H9 (cell line): ENCODE measurements around the gene MYO7B. TPM values are rescaled to one million over a fixed set of nuclear protein-coding genes. Genes with fewer than 3 reads are reported as not detected.

Source experiments
- DNase-seq: peaks from one replicate; pipeline ENCODE4 v3.0.0-alpha.2; 2017
- H2AFZ ChIP-seq: one replicate; pipeline ENCODE4 v1.6.1; 2013; ENCODE audit warnings: mild to moderate bottlenecking, low read length, control low read depth, moderate library complexity
- H2AK5ac ChIP-seq: 2 replicates; pipeline ENCODE4 v1.6.1; 2013; ENCODE audit warnings: low read length, control low read depth, mixed read lengths; ENCODE audit not compliant: insufficient read length
- H2BK120ac ChIP-seq: one replicate; pipeline ENCODE4 v1.6.1; 2013; ENCODE audit warnings: low read depth, mild to moderate bottlenecking, low read length, control low read depth, inconsistent platforms; ENCODE audit not compliant: poor library complexity, severe bottlenecking
- H2BK12ac ChIP-seq: 2 replicates; pipeline ENCODE4 v1.6.1; 2013; ENCODE audit warnings: low read length, control low read depth, mixed read lengths, low read depth; ENCODE audit not compliant: insufficient read length
- H2BK15ac ChIP-seq: 2 replicates; pipeline ENCODE4 v1.6.1; 2013; ENCODE audit warnings: low read depth, low read length, control low read depth
- H2BK20ac ChIP-seq: one replicate; pipeline ENCODE4 v1.6.1; 2013; ENCODE audit warnings: low read depth, mild to moderate bottlenecking, low read length, control low read depth, inconsistent platforms; ENCODE audit not compliant: poor library complexity, severe bottlenecking
- H2BK5ac ChIP-seq: 2 replicates; pipeline ENCODE4 v1.6.1; 2013; ENCODE audit warnings: low read length, control low read depth, mixed read lengths; ENCODE audit not compliant: insufficient read length
- H3K14ac ChIP-seq: 2 replicates; pipeline ENCODE4 v1.6.1; 2013; ENCODE audit warnings: low read length, control low read depth; ENCODE audit not compliant: insufficient read depth
- H3K18ac ChIP-seq: 2 replicates; pipeline ENCODE4 v1.6.1; 2013; ENCODE audit warnings: low read depth, mild to moderate bottlenecking, mixed read lengths, low read length, control low read depth; ENCODE audit not compliant: insufficient read length
- H3K23ac ChIP-seq: 2 replicates; pipeline ENCODE4 v1.6.1; 2013; ENCODE audit warnings: low read length, control low read depth, mixed read lengths, low read depth; ENCODE audit not compliant: insufficient read length
- H3K23me2 ChIP-seq: 2 replicates; pipeline ENCODE4 v1.6.1; 2013; ENCODE audit warnings: low read depth, mild to moderate bottlenecking, mixed read lengths, low read length, control low read depth; ENCODE audit not compliant: insufficient read length, poor library complexity, severe bottlenecking
- H3K27ac ChIP-seq: 2 replicates; pipeline ENCODE4 v1.5.1; 2013; ENCODE audit warnings: low read length, control low read depth, mixed read lengths, low read depth; ENCODE audit not compliant: insufficient read length
- H3K27me3 ChIP-seq: 2 replicates; pipeline ENCODE4 v1.6.1; 2013; ENCODE audit warnings: low read length, control low read depth, inconsistent platforms; ENCODE audit not compliant: insufficient read depth
- H3K4ac ChIP-seq: 2 replicates; pipeline ENCODE4 v1.6.1; 2013; ENCODE audit warnings: low read depth, mild to moderate bottlenecking, control low read depth, inconsistent platforms, low read length, moderate library complexity
- H3K4me1 ChIP-seq: 2 replicates; pipeline ENCODE4 v1.6.1; 2013; ENCODE audit warnings: low read length, control low read depth, inconsistent platforms; ENCODE audit not compliant: insufficient read depth
- H3K4me2 ChIP-seq: 2 replicates; pipeline ENCODE4 v1.6.1; 2013; ENCODE audit warnings: low read length, control low read depth, mixed read lengths; ENCODE audit not compliant: insufficient read length, insufficient read depth
- H3K56ac ChIP-seq: 2 replicates; pipeline ENCODE4 v1.6.1; 2013; ENCODE audit warnings: low read depth, mild to moderate bottlenecking, mixed read lengths, low read length, control low read depth; ENCODE audit not compliant: insufficient read length
- H3K79me1 ChIP-seq: 2 replicates; pipeline ENCODE4 v1.6.1; 2013; ENCODE audit warnings: low read depth, mild to moderate bottlenecking, moderate library complexity, low read length, control low read depth, inconsistent platforms; ENCODE audit not compliant: insufficient read depth, poor library complexity, severe bottlenecking
- H3K79me2 ChIP-seq: 2 replicates; pipeline ENCODE4 v1.6.1; 2013; ENCODE audit warnings: low read length, control low read depth, inconsistent platforms; ENCODE audit not compliant: insufficient read depth
- H3K9ac ChIP-seq: 2 replicates; pipeline ENCODE4 v1.6.1; 2013; ENCODE audit warnings: low read length, control low read depth, mixed read lengths; ENCODE audit not compliant: insufficient read length; ENCODE audit errors: extremely low read depth
- H3K9me3 ChIP-seq: one replicate; pipeline ENCODE4 v1.6.1; 2013; ENCODE audit warnings: low read depth, low read length, inconsistent platforms; ENCODE audit not compliant: control insufficient read depth
- H3T11ph ChIP-seq: one replicate; pipeline ENCODE4 v1.6.1; 2013; ENCODE audit warnings: mild to moderate bottlenecking, low read length, control low read depth, inconsistent platforms
- H4K20me1 ChIP-seq: one replicate; pipeline ENCODE4 v1.6.1; 2013; ENCODE audit not compliant: control insufficient read depth, insufficient read length, insufficient read depth
- H4K5ac ChIP-seq: 2 replicates; pipeline ENCODE4 v1.6.1; 2013; ENCODE audit warnings: low read depth, mild to moderate bottlenecking, mixed read lengths, low read length, control low read depth; ENCODE audit not compliant: insufficient read length
- H4K8ac ChIP-seq: replicated peaks from 2 replicates; pipeline ENCODE4 v1.6.1; 2013; ENCODE audit warnings: low read length, control low read depth, mixed read lengths, low read depth; ENCODE audit not compliant: insufficient read length
- H4K91ac ChIP-seq: 2 replicates; pipeline ENCODE4 v1.6.1; 2013; ENCODE audit warnings: low read depth, mild to moderate bottlenecking, moderate library complexity, mixed read lengths, low read length, control low read depth; ENCODE audit not compliant: insufficient read length
- H3K27ac Mint-ChIP-seq, 3 experiments: 2 replicates in 2 of 3; 3 replicates in 1 of 3; pipeline ENCODE4 v1.8.0; 2020 to 2021; ENCODE audit warnings: mixed read lengths in 3 of 3, mild to moderate bottlenecking in 1 of 3, moderate library complexity in 1 of 3
- H3K27me3 Mint-ChIP-seq: 2 replicates; pipeline ENCODE4 v1.8.0; 2021; ENCODE audit warnings: low read depth, mild to moderate bottlenecking, moderate library complexity, mixed read lengths
- H3K36me3 Mint-ChIP-seq, 3 experiments: 2 replicates in 2 of 3; 3 replicates in 1 of 3; pipeline ENCODE4 v1.8.0; 2020 to 2021; ENCODE audit warnings: low read depth in 3 of 3, mixed read lengths in 3 of 3; ENCODE audit not compliant: insufficient read depth in 1 of 3
- H3K4me1 Mint-ChIP-seq, 2 experiments: 2 replicates each; pipeline ENCODE4 v1.8.0; 2020; ENCODE audit warnings: mixed read lengths in 2 of 2
- H3K4me3 Mint-ChIP-seq, 2 experiments: 2 replicates in 1 of 2; 3 replicates in 1 of 2; pipeline ENCODE4 v1.8.0; 2020 to 2021; ENCODE audit warnings: mild to moderate bottlenecking in 2 of 2, mixed read lengths in 2 of 2, moderate library complexity in 1 of 2
- H3K9me3 Mint-ChIP-seq, 2 experiments: 2 replicates in 1 of 2; 3 replicates in 1 of 2; pipeline ENCODE4 v1.8.0; 2020; ENCODE audit warnings: mild to moderate bottlenecking in 2 of 2, mixed read lengths in 2 of 2, moderate library complexity in 1 of 2
- WGBS: extraction: QIAGEN DNeasy Blood & Tissue Kit; methylation state at CpG from one replicate; pipeline ENCODE4 v1.1.7; 2013; ENCODE audit warnings: missing lambda C conversion rate, low lambda C conversion rate, mixed read lengths; ENCODE audit not compliant: insufficient read length; ENCODE audit errors: extremely low coverage; 5-methylcytosine and 5-hydroxymethylcytosine counted together
- total RNA-seq: library from RNA; stranded (reverse); gene quantifications from 2 replicates; pipeline ENCODE4 v1.2.1, GENCODE V29; 2021
- TF ChIP-seq, protein P1 (sequence below): fragments of 200-600 bp; sonication (generic); conservative IDR thresholded peaks from 3 replicates; pipeline ENCODE4 v1.8.0; 2021; ENCODE audit warnings: antibody characterized with exemption, mild to moderate bottlenecking

Gene MYO7B
- total RNA-seq, 1 experiment from 2014 or later = not detected

DNA sequence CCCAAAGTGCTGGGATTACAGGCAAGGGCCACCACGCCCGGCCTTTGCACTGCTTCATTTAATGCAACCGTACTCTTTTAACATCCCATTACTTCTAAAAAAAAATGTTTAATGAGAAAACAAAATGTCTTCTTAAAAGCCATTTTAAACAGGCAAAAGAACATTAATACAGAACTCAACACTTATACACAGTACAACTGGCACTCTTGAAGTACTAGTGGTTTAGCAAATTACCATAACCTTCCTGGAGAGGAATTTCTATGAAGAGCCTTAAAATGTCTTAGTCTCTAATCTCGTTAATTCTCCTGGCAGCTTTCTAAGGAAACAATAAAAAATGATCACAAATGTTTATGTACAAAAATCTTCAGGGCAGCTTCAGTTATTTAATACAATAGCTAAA lies 15.1 kb upstream of the MYO7B start:
- H3K36me3 Mint-ChIP-seq = peaks cover 14 to 58% (median 54%) of the 10 kb centered on the region in 3 experiments
- H2BK120ac ChIP-seq = no peak overlapping the region
- no peak overlapping the region for H3K4me2 ChIP-seq
- no peak overlapping the region for H3K18ac ChIP-seq
- no peak overlapping the region for H2AFZ ChIP-seq
- H2BK12ac ChIP-seq = no peak overlapping the region
- H3K79me2 ChIP-seq = peaks cover 37% of the 10 kb centered on the region
- H3K23me2 ChIP-seq = peaks cover 1% of the 10 kb centered on the region
- H3K4me3 Mint-ChIP-seq = no peak overlapping the region
- H4K8ac ChIP-seq = no peak overlapping the region
- H3K27ac ChIP-seq = no peak overlapping the region
- no peak overlapping the region for H4K91ac ChIP-seq
- no peak for DNase-seq
- H3K56ac ChIP-seq = no peak overlapping the region
- no peaks in the 10 kb centered on the region for H3K9me3 Mint-ChIP-seq
- H3K4me1 Mint-ChIP-seq = peaks cover 17 to 21% of the 10 kb centered on the region in 2 experiments
- TF ChIP-seq, protein P1, sequence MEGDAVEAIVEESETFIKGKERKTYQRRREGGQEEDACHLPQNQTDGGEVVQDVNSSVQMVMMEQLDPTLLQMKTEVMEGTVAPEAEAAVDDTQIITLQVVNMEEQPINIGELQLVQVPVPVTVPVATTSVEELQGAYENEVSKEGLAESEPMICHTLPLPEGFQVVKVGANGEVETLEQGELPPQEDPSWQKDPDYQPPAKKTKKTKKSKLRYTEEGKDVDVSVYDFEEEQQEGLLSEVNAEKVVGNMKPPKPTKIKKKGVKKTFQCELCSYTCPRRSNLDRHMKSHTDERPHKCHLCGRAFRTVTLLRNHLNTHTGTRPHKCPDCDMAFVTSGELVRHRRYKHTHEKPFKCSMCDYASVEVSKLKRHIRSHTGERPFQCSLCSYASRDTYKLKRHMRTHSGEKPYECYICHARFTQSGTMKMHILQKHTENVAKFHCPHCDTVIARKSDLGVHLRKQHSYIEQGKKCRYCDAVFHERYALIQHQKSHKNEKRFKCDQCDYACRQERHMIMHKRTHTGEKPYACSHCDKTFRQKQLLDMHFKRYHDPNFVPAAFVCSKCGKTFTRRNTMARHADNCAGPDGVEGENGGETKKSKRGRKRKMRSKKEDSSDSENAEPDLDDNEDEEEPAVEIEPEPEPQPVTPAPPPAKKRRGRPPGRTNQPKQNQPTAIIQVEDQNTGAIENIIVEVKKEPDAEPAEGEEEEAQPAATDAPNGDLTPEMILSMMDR = no peak
- no peak overlapping the region for H2BK5ac ChIP-seq
- H3K9ac ChIP-seq = no peak overlapping the region
- no CpG with 5 or more reads among the region's 4 CpGs for WGBS
- H3K9me3 ChIP-seq = no peaks in the 10 kb centered on the region
- no peaks in the 10 kb centered on the region for H4K20me1 ChIP-seq
- H3K79me1 ChIP-seq = peaks cover 15% of the 10 kb centered on the region
- H3K23ac ChIP-seq = no peak overlapping the region
- H3K4ac ChIP-seq = no peak overlapping the region
- H3K14ac ChIP-seq = no peak overlapping the region
- H2BK15ac ChIP-seq = no peak overlapping the region
- H3T11ph ChIP-seq = no peak overlapping the region
- no peaks in the 10 kb centered on the region for H3K27me3 ChIP-seq
- H3K4me1 ChIP-seq = no peaks in the 10 kb centered on the region; the same call in 1 of the 2 replicates
- no peak overlapping the region for H3K27ac Mint-ChIP-seq
- no peaks in the 10 kb centered on the region for H3K27me3 Mint-ChIP-seq
- H2AK5ac ChIP-seq = no peak overlapping the region
- H4K5ac ChIP-seq = no peak overlapping the region
- no peak overlapping the region for H2BK20ac ChIP-seq
